NCI-H1694 (cell line): Measurements from ENCODE around the gene ORC5.
A peak's percentile ranks its signal among the peaks of the same experiment; 100 is the strongest.
"Not testable (repeated sequence)": the region's sequence is repeated elsewhere in the genome, so short reads cannot be mapped to it uniquely, and the experiment has no call there.

Experiments used
- DNase-seq: peaks from one replicate; lab custom pipeline; 2025; lab: John Stamatoyannopoulos, UW

ORC5 gene

GRCh38 chr7:104185346-104185745 is 22.5 kb downstream of the ORC5 start:
- DNase-seq = no peak

GRCh38 chr7:104179178-104179577 is 28.6 kb downstream of the ORC5 start:
- DNase-seq = no peak

- DNase-seq = not testable (repeated sequence)
Observed at GRCh38 chr7:104177565-104178083, 30.2 kb downstream of the ORC5 start.

GRCh38 chr7:104176332-104176731 is 31.5 kb downstream of the ORC5 start:
- DNase-seq = no peak

- no peak for DNase-seq
Observed at GRCh38 chr7:104175361-104175984, 32.3 kb downstream of the ORC5 start.

GRCh38 chr7:104174798-104175197 is 33.0 kb downstream of the ORC5 start:
- DNase-seq = no peak

- DNase-seq = no peak
Observed at GRCh38 chr7:104162081-104162480, 45.7 kb downstream of the ORC5 start.

GRCh38 chr7:104161244-104161643 is 46.6 kb downstream of the ORC5 start:
- no peak for DNase-seq

GRCh38 chr7:104160375-104160774 is 47.4 kb downstream of the ORC5 start:
- peak; percentile 55 for DNase-seq

GRCh38 chr7:104156842-104157277 is 51.0 kb downstream of the ORC5 start:
- DNase-seq = peak; percentile 50

- DNase-seq = no peak
Observed at GRCh38 chr7:104153287-104153686, 54.5 kb downstream of the ORC5 start.

GRCh38 chr7:104152468-104152867 is 55.3 kb downstream of the ORC5 start:
- DNase-seq = no peak

GRCh38 chr7:104150470-104150869 is 57.3 kb downstream of the ORC5 start:
- no peak for DNase-seq

- DNase-seq = no peak
Observed at GRCh38 chr7:104149822-104150221, 58.0 kb downstream of the ORC5 start.

GRCh38 chr7:104142147-104142546 is 65.7 kb downstream of the ORC5 start:
- DNase-seq = no peak

- DNase-seq = no peak
Observed at GRCh38 chr7:104137971-104138370, 69.8 kb downstream of the ORC5 start.

- no peak for DNase-seq
Observed at GRCh38 chr7:104137511-104137910, 70.3 kb downstream of the ORC5 start.

- no peak for DNase-seq
Observed at GRCh38 chr7:104136981-104137380, 70.8 kb downstream of the ORC5 start.

GRCh38 chr7:104136561-104136960 is 71.3 kb downstream of the ORC5 start:
- DNase-seq = no peak

GRCh38 chr7:104135760-104136558 is 71.9 kb downstream of the ORC5 start:
- DNase-seq = no peak

GRCh38 chr7:104133238-104133637 is 74.6 kb downstream of the ORC5 start:
- no peak for DNase-seq

GRCh38 chr7:104130726-104131125 is 77.1 kb downstream of the ORC5 start:
- no peak for DNase-seq

- no peak for DNase-seq
Observed at GRCh38 chr7:104127204-104127603, 80.6 kb downstream of the ORC5 start.
